Uterus (tissue), 4 donors: ENCODE measurements around the gene ID3. TPM values are rescaled to one million over a fixed set of nuclear protein-coding genes. Genes with fewer than 3 reads are reported as not detected.
A peak's percentile ranks its signal among the peaks of the same experiment; 100 is the strongest.

Experiments used
- DNase-seq, 2 donors: peaks; one replicate each; pipeline ENCODE4 v3.0.0-alpha.2; 2019 to 2020
- H3K27ac ChIP-seq, 2 donors: fragments of 200-600 bp; sonication (generic); 1 replicate in 1 of 2; 2 replicates in 1 of 2; pipeline ENCODE4 v1.5.1; 2016 to 2018
- H3K27me3 ChIP-seq, 2 donors: fragments of 200-600 bp; sonication (generic); one replicate each; pipeline ENCODE4 v1.5.1; 2018 to 2019; ENCODE audit warnings: control low read depth in 1 of 2
- H3K36me3 ChIP-seq, 2 donors: fragments of 200-600 bp; sonication (generic); one replicate each; pipeline ENCODE4 v1.5.1; 2019; ENCODE audit warnings: control low read depth in 1 of 2
- H3K4me1 ChIP-seq, 2 donors: fragments of 200-600 bp; sonication (generic); one replicate each; pipeline ENCODE4 v1.5.1; 2018 to 2019; ENCODE audit warnings: control low read depth in 1 of 2
- H3K4me3 ChIP-seq, 2 donors: fragments of 200-600 bp; sonication (generic); 1 replicate in 1 of 2; 2 replicates in 1 of 2; pipeline ENCODE4 v1.5.1; 2018 to 2019; ENCODE audit warnings: mild to moderate bottlenecking in 1 of 2
- H3K9me3 ChIP-seq, 2 donors: fragments of 200-600 bp; sonication (generic); one replicate each; pipeline ENCODE4 v1.5.1; 2019; ENCODE audit warnings: control low read depth in 1 of 2
- CTCF ChIP-seq, 4 experiments: fragments of 200-600 bp in 2 of 4; fragments of 450-650 bp in 2 of 4; sonication (generic) in 2 of 4; IDR thresholded peaks; one replicate each; pipeline ENCODE4 v1.5.1; 2016 to 2019; ENCODE audit warnings: antibody characterized with exemption in 4 of 4, mild to moderate bottlenecking in 2 of 4, moderate library complexity in 1 of 4
- POLR2A ChIP-seq, 2 donors: fragments of 450-650 bp; IDR thresholded peaks; one replicate each; pipeline ENCODE4 v1.6.1; 2016; ENCODE audit warnings: antibody characterized with exemption in 2 of 2, mild to moderate bottlenecking in 1 of 2, moderate library complexity in 1 of 2
- intact Hi-C: fragments of 100-400 bp; cut with DNase I; formaldehyde crosslinking; loops from one replicate; pipeline ENCODE4 v1.15.1; 2023; ENCODE audit warnings: low total_unique reads
- total RNA-seq, 4 donors: library from RNA; depleted of rRNA in 3 of 4; stranded (reverse); fragments of >200 nt in 3 of 4; gene quantifications; one replicate each; pipeline versions ENCODE4 v1.1.0 to v1.2.4, GENCODE V29; 2014 to 2023
- donor health status: DM: yes; HTN: yes; CAD: no.

The ID3 gene
- total RNA-seq, 4 donors from 2014 or later: 38.4 to 652 (median 260) TPM

GRCh38 chr1:23591460-23592208, 32.3 kb upstream of the ID3 start:
- TF ChIP-seq CTCF (IDR thresholded peaks at IDR 0.05) (no peak), POLR2A (IDR thresholded peaks at IDR 0.05) (no peak)
- H3K27me3 ChIP-seq: no peaks in the 10 kb centered on the region
- H3K27ac ChIP-seq: peak overlapping the region in 1 of 2 donors; percentile 5
- no peaks in the 10 kb centered on the region for H3K4me1 ChIP-seq
- intact Hi-C loops: no loop called here
- DNase-seq: no peak
- H3K9me3 ChIP-seq: no peaks in the 10 kb centered on the region
- no peak overlapping the region for H3K4me3 ChIP-seq
- no peaks in the 10 kb centered on the region for H3K36me3 ChIP-seq

GRCh38 chr1:23590058-23590783, 30.9 kb upstream of the ID3 start:
- TF ChIP-seq POLR2A (IDR thresholded peaks at IDR 0.05) (no peak), CTCF (IDR thresholded peaks at IDR 0.05) (no peak)
- Histone ChIP-seq H3K27me3 (no peaks in the 10 kb centered on the region), H3K36me3 (no peaks in the 10 kb centered on the region), H3K27ac (no peak overlapping the region), H3K4me1 (no peaks in the 10 kb centered on the region), H3K4me3 (no peak overlapping the region), H3K9me3 (no peaks in the 10 kb centered on the region)
- no peak for DNase-seq
- intact Hi-C loops: no loop called here

GRCh38 chr1:23589585-23589986, 30.3 kb upstream of the ID3 start:
- intact Hi-C loops: no loop called here
- Histone ChIP-seq H3K27me3 (no peaks in the 10 kb centered on the region), H3K27ac (no peak overlapping the region), H3K4me1 (no peaks in the 10 kb centered on the region), H3K36me3 (no peaks in the 10 kb centered on the region), H3K9me3 (no peaks in the 10 kb centered on the region), H3K4me3 (no peak overlapping the region)
- DNase-seq: no peak
- TF ChIP-seq CTCF (IDR thresholded peaks at IDR 0.05) (no peak), POLR2A (IDR thresholded peaks at IDR 0.05) (no peak)

GRCh38 chr1:23588749-23589548, 29.6 kb upstream of the ID3 start:
- H3K36me3 ChIP-seq: no peaks in the 10 kb centered on the region
- H3K4me1 ChIP-seq: no peaks in the 10 kb centered on the region
- intact Hi-C loops: no loop called here
- no peak overlapping the region for H3K27ac ChIP-seq
- TF ChIP-seq POLR2A (IDR thresholded peaks at IDR 0.05) (no peak), CTCF (IDR thresholded peaks at IDR 0.05) (no peak)
- H3K4me3 ChIP-seq: no peak overlapping the region
- H3K27me3 ChIP-seq: no peaks in the 10 kb centered on the region
- no peak for DNase-seq
- no peaks in the 10 kb centered on the region for H3K9me3 ChIP-seq
